Activated T-helper 1 cell treated with anti-CD3 and anti-CD28 coated beads, Interleukin-12 subunit alpha, Interleukin-12 subunit beta, Interleukin-2, Interleukin-4 antibody, amounts not matched to agents 30 ng/mL and 10 ng/mL and 1 ng/mL, durations not matched to agents 14 hours and 24 hours and 36 hours (primary cell): ENCODE results near the gene EEPD1. TPM values are rescaled to one million over a fixed set of nuclear protein-coding genes. Genes with fewer than 3 reads are reported as not detected.
A peak's percentile ranks its signal among the peaks of the same experiment; 100 is the strongest.
"Not testable (repeated sequence)": the region's sequence is repeated elsewhere in the genome, so short reads cannot be mapped to it uniquely, and the experiment has no call there.

ENCODE experiments used
- DNase-seq: peaks from one replicate; pipeline ENCODE4 v3.0.0; 2021; ENCODE audit warnings: low spot score
- H3K27ac Mint-ChIP-seq: one replicate; pipeline ENCODE4 v1.8.0; 2021; ENCODE audit warnings: mild to moderate bottlenecking, mixed read lengths
- H3K27me3 Mint-ChIP-seq: one replicate; pipeline ENCODE4 v1.8.0; 2022; ENCODE audit warnings: mild to moderate bottlenecking, moderate library complexity, mixed read lengths; ENCODE audit not compliant: insufficient read depth
- H3K36me3 Mint-ChIP-seq: one replicate; pipeline ENCODE4 v1.8.0; 2021; ENCODE audit warnings: low read depth, mixed read lengths
- H3K4me1 Mint-ChIP-seq: one replicate; pipeline ENCODE4 v1.8.0; 2021; ENCODE audit warnings: low read depth, mixed read lengths
- H3K4me3 Mint-ChIP-seq: one replicate; pipeline ENCODE4 v1.8.0; 2021; ENCODE audit warnings: mild to moderate bottlenecking, moderate library complexity, mixed read lengths
- H3K9me3 Mint-ChIP-seq: one replicate; pipeline ENCODE4 v1.8.0; 2021; ENCODE audit warnings: mixed read lengths
- intact Hi-C: fragments of 100-400 bp; cut with micrococcal nuclease; formaldehyde crosslinking; loops from one replicate; pipeline ENCODE4 v1.15.1; 2024
- total RNA-seq: library from RNA; stranded (reverse); gene quantifications from 2 replicates; pipeline ENCODE4 v1.2.3, GENCODE V29; 2022

Gene EEPD1
- total RNA-seq = 0.91 and 1.5 TPM in 2 replicates

- Mint-ChIP-seq H3K27ac (no peak within 1 kb of the TSS), H3K4me1 (peaks cover 13% of the 10 kb centered on the region), H3K27me3 (peaks cover 12% of the 10 kb centered on the region), H3K4me3 (peak within 1 kb of the TSS; percentile 78), H3K36me3 (no peaks in the 10 kb centered on the region), H3K9me3 (no peaks in the 10 kb centered on the region)
- DNase-seq = peak; percentile 99
- intact Hi-C loops = loop anchor here (1.0 to 5.0 kb wide), 8 partner anchors 38 to 1116 kb away; partner anchors contain the start of genes ANLN, DPY19L1 and HERPUD2
These were observed at the start of gene EEPD1 for GRCh38 chr7:36152756-36153570. Gene EEPD1, plus strand, starts transcription at chr7:36153254. Its CDS starts 1,071 bp downstream, at chr7:36154325.

- DNase-seq = no peak
- no peaks in the 10 kb centered on the region for H3K4me1 Mint-ChIP-seq
- H3K9me3 Mint-ChIP-seq = peaks cover 9% of the 10 kb centered on the region
- no peak overlapping the region for H3K4me3 Mint-ChIP-seq
- H3K27ac Mint-ChIP-seq = no peak overlapping the region
- peaks cover 3% of the 10 kb centered on the region for H3K27me3 Mint-ChIP-seq
- H3K36me3 Mint-ChIP-seq = no peaks in the 10 kb centered on the region
- intact Hi-C loops = no loop called here
These were observed 49.1 kb upstream of the EEPD1 start for GRCh38 chr7:36103837-36104561.

GRCh38 chr7:36106972-36107908 is 45.8 kb upstream of the EEPD1 start:
- intact Hi-C loops, H3K27ac Mint-ChIP-seq, H3K36me3 Mint-ChIP-seq, H3K9me3 Mint-ChIP-seq, H3K27me3 Mint-ChIP-seq, DNase-seq, H3K4me1 Mint-ChIP-seq, H3K4me3 Mint-ChIP-seq: not testable (repeated sequence)

GRCh38 chr7:36107926-36108631 is 45.0 kb upstream of the EEPD1 start:
- no peak overlapping the region for H3K27ac Mint-ChIP-seq
- H3K36me3 Mint-ChIP-seq = no peaks in the 10 kb centered on the region
- DNase-seq = no peak
- intact Hi-C loops = no loop called here
- H3K27me3 Mint-ChIP-seq = peaks cover 12% of the 10 kb centered on the region
- H3K9me3 Mint-ChIP-seq = peaks cover 9% of the 10 kb centered on the region
- no peaks in the 10 kb centered on the region for H3K4me1 Mint-ChIP-seq
- no peak overlapping the region for H3K4me3 Mint-ChIP-seq

- H3K4me1 Mint-ChIP-seq = no peaks in the 10 kb centered on the region
- no peak overlapping the region for H3K27ac Mint-ChIP-seq
- intact Hi-C loops = no loop called here
- H3K9me3 Mint-ChIP-seq = peaks cover 9% of the 10 kb centered on the region
- no peak overlapping the region for H3K4me3 Mint-ChIP-seq
- peaks cover 15% of the 10 kb centered on the region for H3K27me3 Mint-ChIP-seq
- DNase-seq = no peak
- no peaks in the 10 kb centered on the region for H3K36me3 Mint-ChIP-seq
These were observed 43.9 kb upstream of the EEPD1 start for GRCh38 chr7:36109013-36109627.

GRCh38 chr7:36110584-36110983 is 42.5 kb upstream of the EEPD1 start:
- Mint-ChIP-seq H3K27me3 (peaks cover 20% of the 10 kb centered on the region), H3K9me3 (peaks cover 9% of the 10 kb centered on the region), H3K36me3 (no peaks in the 10 kb centered on the region), H3K4me3 (no peak overlapping the region), H3K27ac (no peak overlapping the region), H3K4me1 (peaks cover 10% of the 10 kb centered on the region)
- DNase-seq = no peak
- intact Hi-C loops = no loop called here

GRCh38 chr7:36112969-36113368 is 40.1 kb upstream of the EEPD1 start:
- Mint-ChIP-seq H3K36me3 (no peaks in the 10 kb centered on the region), H3K27me3 (peaks cover 20% of the 10 kb centered on the region), H3K4me1 (peaks cover 29% of the 10 kb centered on the region), H3K9me3 (peaks cover 8% of the 10 kb centered on the region), H3K4me3 (no peak overlapping the region), H3K27ac (no peak overlapping the region)
- intact Hi-C loops = no loop called here
- no peak for DNase-seq

- intact Hi-C loops = no loop called here
- H3K4me3 Mint-ChIP-seq = no peak overlapping the region
- peaks cover 33% of the 10 kb centered on the region for H3K4me1 Mint-ChIP-seq
- H3K27me3 Mint-ChIP-seq = peaks cover 25% of the 10 kb centered on the region
- no peaks in the 10 kb centered on the region for H3K36me3 Mint-ChIP-seq
- no peaks in the 10 kb centered on the region for H3K9me3 Mint-ChIP-seq
- H3K27ac Mint-ChIP-seq = no peak overlapping the region
- no peak for DNase-seq
These were observed 38.7 kb upstream of the EEPD1 start for GRCh38 chr7:36114355-36114754.

- H3K9me3 Mint-ChIP-seq = no peaks in the 10 kb centered on the region
- peaks cover 33% of the 10 kb centered on the region for H3K4me1 Mint-ChIP-seq
- DNase-seq = peak; percentile 60
- H3K27me3 Mint-ChIP-seq = peaks cover 26% of the 10 kb centered on the region
- intact Hi-C loops = loop anchor here (1.0 to 5.0 kb wide), 5 partner anchors 37 to 487 kb away; no protein-coding TSS in a partner anchor
- H3K27ac Mint-ChIP-seq = peak overlapping the region; percentile 61
- peak overlapping the region; percentile 32 for H3K4me3 Mint-ChIP-seq
- no peaks in the 10 kb centered on the region for H3K36me3 Mint-ChIP-seq
These were observed 37.4 kb upstream of the EEPD1 start for GRCh38 chr7:36115448-36116321.

GRCh38 chr7:36116347-36117202 is 36.5 kb upstream of the EEPD1 start:
- Mint-ChIP-seq H3K27ac (peak overlapping the region; percentile 52), H3K27me3 (peaks cover 24% of the 10 kb centered on the region), H3K36me3 (no peaks in the 10 kb centered on the region), H3K4me1 (peaks cover 33% of the 10 kb centered on the region), H3K4me3 (peak overlapping the region; percentile 32), H3K9me3 (peaks cover 5% of the 10 kb centered on the region)
- intact Hi-C loops = loop anchor here (5.0 kb wide), 4 partner anchors 171 to 486 kb away; no protein-coding TSS in a partner anchor
- DNase-seq = no peak
